Mononuclear cell (primary cell): ENCODE data around the gene RNF44. TPM values are rescaled to one million over a fixed set of nuclear protein-coding genes. Genes with fewer than 3 reads are reported as not detected.

ENCODE experiments used
- H3K27me3 ChIP-seq: 2 replicates; pipeline ENCODE4 v1.6.0; 2011; ENCODE audit warnings: low read length, control low read depth; ENCODE audit not compliant: insufficient read depth
- H3K4me1 ChIP-seq: 2 replicates; pipeline ENCODE4 v1.5.1; 2011; ENCODE audit warnings: mild to moderate bottlenecking, low read length, control low read depth; ENCODE audit not compliant: insufficient read depth
- H3K4me3 ChIP-seq: 2 replicates; pipeline ENCODE4 v1.5.1; 2011; ENCODE audit warnings: mild to moderate bottlenecking, low read length, moderate library complexity
- H3K9me3 ChIP-seq: 2 replicates; pipeline ENCODE4 v1.5.1; 2011; ENCODE audit warnings: low read depth, mild to moderate bottlenecking, control low read depth, low read length
- total RNA-seq: library from RNA; depleted of rRNA; stranded (reverse); fragments of >200 nt; gene quantifications from one replicate; pipeline ENCODE4 v1.2.3, GENCODE V29; 2012

RNF44 gene
- total RNA-seq, 1 donor, result 24.9 TPM

DNA sequence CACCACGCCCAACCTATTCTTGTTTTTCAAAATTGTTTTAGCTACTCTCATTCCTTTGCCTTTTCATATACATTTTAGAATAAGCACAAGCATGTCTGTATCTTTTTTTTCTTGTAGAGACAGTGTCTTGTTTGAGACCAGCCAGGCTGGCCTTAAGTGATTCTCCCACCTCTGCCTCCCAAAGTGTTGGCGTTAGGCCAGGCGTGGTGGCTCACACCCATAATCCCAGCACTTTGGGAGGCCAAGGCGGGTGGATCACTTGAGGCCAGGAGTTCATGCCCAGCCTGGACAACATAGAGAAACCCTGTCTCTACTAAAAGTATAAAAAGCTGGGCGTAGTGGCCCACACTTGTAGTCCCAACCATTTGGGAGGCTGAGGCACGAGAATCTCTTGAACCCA, 13.1 kb downstream of the RNF44 start:
- H3K27me3 ChIP-seq, result no peaks in the 10 kb centered on the region
- peaks cover 3% of the 10 kb centered on the region for H3K4me1 ChIP-seq
- H3K9me3 ChIP-seq, result no peaks in the 10 kb centered on the region
- H3K4me3 ChIP-seq, result no peak overlapping the region

DNA sequence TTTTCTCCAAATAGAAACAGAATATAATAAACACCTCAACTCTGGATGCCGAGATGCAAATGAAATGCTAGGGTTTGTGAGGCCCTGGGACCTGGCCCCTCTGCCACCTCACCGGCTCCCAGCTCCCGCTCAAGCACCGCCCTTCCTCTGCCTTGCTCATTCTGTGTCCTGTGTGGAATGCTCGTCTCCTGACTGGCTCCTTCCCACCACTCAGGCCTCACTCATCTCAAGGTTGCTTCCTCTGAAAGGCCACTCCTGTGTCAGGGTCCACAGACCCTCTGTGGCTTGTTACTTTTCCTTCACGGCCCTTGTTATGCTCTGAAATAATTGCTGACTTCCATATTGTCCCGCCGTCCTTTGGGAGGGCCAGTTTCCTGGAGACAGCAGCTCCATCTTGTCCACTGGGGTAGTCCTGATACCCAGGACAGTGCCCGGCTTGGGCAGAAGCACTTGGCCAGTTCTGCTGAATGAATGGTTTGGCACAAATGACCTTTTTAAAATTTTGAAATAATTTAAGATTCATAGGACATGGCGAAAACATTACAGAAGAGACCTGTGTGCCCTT, 15.4 kb downstream of the RNF44 start:
- Histone ChIP-seq H3K4me3 (no peak overlapping the region), H3K4me1 (peaks cover 5% of the 10 kb centered on the region), H3K27me3 (no peaks in the 10 kb centered on the region), H3K9me3 (no peaks in the 10 kb centered on the region)

DNA sequence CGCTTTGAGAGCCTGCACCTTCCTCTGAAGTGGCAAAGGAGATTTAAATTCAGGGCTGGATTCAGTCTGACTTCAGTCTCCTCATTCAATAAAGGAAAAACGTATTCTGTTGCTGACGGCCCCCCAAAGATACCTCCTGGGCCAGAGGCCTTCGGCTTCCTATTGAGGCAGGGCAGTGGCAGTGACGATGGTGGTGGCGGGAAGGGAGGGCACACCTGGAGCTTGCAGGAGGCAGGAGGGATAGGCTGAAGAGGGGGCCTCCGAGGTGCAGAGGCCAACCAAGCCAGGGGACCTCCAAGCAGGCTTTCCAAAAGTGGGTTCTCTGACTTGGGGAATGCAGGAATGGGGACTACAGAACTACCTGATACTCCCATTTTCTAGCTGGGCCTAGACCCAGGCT, 15.9 kb downstream of the RNF44 start:
- Histone ChIP-seq H3K4me3 (no peak overlapping the region), H3K9me3 (no peaks in the 10 kb centered on the region), H3K4me1 (peaks cover 5% of the 10 kb centered on the region), H3K27me3 (no peaks in the 10 kb centered on the region)

DNA sequence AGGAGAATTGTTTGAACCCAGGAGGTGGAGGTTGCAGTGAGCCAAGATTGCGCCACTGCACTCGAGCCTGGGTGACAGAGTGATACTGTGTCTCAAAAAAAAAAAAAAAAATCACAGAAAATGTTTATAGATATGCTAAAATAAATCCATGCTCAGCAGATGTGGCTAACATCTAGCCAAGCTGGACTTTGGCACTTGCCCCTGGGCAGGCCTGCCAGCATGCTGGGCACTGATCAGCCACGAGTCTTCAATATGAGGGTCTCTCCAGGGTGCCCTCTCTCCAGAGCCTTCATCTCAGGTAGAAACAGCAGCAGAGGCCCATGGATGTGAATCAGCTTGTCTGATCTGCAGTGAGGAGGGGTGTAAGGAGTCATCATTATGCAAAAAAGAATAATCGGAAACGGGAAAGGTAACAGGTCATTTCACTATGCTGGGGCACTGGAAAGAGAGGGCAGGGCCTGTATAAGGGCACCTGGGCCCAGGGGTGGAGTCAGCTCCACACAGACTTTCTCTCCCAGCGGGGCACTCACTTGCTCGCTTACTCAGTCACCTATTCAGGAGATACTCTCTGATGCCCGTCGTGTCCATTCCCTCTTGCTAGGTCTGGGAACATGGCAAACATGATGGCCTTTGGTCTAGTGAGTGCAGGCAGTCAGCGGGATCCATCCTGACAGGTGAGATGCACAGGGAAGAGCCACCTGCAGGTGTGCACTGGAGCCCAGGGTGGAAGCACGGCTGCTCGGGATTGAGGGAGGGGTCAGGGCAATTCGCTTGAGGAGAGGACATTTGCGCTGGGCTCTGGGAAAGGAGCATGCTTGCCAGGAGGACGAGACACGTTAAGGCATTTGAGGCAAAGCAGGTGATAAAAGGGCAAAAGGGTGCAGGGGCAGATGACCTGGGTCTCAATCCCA, 17.1 kb downstream of the RNF44 start:
- Histone ChIP-seq H3K4me1 (peaks cover 9% of the 10 kb centered on the region), H3K9me3 (no peaks in the 10 kb centered on the region), H3K27me3 (no peaks in the 10 kb centered on the region), H3K4me3 (no peak overlapping the region)

DNA sequence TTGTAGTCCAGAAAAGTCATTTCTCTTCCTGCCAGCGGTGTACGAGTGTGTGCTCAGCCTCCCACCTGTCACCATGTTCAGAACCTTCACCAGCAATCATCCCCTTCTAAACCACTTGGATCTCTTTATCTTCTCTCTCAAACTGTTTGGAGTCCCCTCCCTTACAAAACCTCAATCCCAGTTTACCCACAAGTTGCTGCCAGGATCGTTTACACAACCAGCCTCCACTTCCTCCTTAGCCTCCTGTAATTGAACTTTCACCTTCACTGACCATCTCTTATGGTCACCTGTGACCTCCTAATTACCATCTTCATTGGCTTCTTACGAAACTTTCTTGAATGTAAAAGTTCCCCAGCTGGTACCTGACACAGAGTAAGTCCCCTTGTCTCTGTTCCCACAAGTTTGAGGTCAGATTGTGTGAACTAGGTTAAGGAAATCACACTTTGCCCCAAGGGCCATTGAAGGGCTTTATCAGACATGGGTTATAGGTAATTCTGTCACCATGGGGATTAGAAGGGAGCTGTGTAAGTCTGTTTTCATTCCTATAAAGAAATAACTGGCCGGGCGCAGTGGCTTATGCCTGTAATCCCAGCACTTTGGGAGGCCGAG, 20.0 kb downstream of the RNF44 start:
- Histone ChIP-seq H3K27me3 (no peaks in the 10 kb centered on the region), H3K4me1 (peaks cover 9% of the 10 kb centered on the region), H3K9me3 (no peaks in the 10 kb centered on the region), H3K4me3 (no peak overlapping the region)

DNA sequence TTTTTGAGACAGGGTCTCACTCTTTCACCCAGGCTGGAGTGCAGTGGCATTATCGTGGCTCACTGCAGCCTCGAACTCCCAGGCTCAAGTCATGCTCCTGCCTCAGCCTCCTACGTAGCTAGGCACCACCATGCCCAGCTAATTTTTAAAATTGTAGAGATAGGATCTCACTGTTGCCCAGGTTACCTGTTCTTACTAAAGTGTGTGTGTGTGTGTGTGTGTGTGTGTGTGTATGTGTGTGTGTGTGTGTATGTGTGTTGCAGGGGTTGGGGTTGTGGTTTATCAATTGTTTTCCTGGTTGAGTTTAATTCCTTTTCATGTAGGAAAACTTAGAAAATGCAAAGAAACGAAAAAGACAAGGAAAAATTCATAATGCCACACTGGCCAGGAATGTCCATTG, 21.8 kb downstream of the RNF44 start:
- Histone ChIP-seq H3K4me1 (peaks cover 9% of the 10 kb centered on the region), H3K27me3 (no peaks in the 10 kb centered on the region), H3K4me3 (no peak overlapping the region), H3K9me3 (no peaks in the 10 kb centered on the region)

DNA sequence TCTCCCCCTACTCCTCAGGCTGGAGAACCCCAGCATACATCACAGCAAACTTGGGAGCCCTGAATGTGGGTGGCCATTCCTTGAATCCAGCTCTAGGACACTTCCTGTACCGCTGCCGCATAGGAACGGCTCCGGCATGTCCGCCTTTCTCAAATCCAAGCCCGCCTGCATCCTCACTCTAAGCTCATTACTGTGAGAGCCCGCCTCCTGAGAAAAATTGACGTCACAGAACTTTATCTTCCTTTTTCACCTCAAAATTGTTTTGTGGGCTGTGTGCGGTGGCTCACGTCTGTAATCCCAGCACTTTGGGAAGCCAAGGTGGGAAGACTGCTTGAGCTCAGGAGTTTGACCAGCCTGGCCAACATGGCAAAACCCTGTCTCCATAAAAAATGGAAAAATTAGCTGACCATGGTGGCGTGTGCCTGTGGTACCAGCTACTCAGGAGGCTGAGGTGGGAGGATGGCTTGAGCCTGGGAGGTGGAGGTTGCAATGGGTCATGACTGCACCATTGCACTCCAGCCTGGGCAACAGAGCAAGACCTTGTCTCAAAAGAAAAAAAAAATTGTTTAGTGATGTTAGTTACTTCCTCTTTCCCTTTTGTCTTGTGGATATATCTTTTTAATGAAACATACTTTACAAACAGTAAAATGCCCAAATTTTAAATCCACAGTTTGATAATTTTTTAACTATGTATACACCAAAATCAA, 22.8 kb downstream of the RNF44 start:
- no peaks in the 10 kb centered on the region for H3K9me3 ChIP-seq
- H3K4me3 ChIP-seq, result no peak overlapping the region
- H3K4me1 ChIP-seq, result peaks cover 9% of the 10 kb centered on the region
- no peaks in the 10 kb centered on the region for H3K27me3 ChIP-seq

DNA sequence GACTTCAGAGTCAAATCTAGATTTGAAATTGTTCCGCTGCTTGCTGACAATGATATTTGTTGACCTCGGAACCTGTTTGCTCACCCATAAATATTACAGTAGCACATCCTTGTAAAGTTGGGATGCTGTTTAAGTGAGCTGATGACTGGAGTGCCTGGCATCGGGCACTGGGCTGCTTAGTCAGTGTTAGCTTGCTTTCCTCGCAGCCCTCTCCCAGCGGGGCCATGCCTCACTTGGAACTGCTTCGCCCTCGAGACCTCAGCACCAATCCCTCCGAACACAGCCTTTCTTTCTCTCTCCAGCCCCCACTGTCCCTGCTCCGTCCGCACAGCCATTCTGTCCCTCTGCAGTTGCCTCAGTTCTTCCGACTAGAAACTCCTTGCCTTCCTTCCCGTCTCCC, 23.4 kb downstream of the RNF44 start:
- Histone ChIP-seq H3K27me3 (no peaks in the 10 kb centered on the region), H3K9me3 (no peaks in the 10 kb centered on the region), H3K4me1 (peaks cover 9% of the 10 kb centered on the region), H3K4me3 (no peak overlapping the region)

DNA sequence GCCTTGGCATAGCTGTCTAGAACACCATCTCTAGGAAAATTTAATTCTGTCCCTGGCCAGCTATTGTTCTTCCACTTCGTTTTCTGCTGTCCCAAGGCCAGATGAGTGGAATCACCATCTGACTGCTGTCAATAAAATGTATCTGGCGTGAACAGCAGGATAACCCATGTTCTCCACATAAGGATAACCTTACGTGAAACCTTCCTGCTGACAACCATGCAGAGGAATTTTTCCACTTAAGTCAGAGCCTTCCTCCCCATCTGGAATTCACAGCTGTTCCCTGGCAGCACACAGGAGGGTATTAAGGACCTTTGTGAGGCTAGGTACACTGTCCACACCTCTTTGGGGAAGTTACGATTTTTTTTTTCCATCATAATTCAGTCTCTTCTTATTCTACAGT, 28.6 kb downstream of the RNF44 start:
- Histone ChIP-seq H3K4me3 (no peak overlapping the region), H3K9me3 (no peaks in the 10 kb centered on the region), H3K4me1 (no peaks in the 10 kb centered on the region), H3K27me3 (no peaks in the 10 kb centered on the region)

DNA sequence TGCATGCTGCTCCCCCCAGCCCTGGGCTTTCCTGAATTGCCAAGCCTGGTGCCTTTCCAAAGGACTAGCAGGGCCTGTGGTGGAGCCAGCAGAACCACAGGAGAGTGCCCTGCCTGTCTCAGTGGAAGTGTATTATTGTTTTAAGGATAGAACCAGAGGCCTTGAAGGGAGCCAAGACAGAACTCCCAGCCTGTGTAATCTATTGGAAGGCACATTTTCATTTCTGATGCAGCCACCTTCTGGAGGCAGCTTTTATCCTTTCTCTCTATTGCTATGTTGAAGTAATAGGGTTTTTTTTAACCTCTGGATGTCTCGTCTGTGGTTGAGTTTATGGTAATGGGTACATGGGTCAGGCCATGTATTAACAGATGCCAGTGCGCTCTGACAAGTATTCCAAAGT, 29.3 kb downstream of the RNF44 start:
- Histone ChIP-seq H3K4me1 (no peaks in the 10 kb centered on the region), H3K27me3 (no peaks in the 10 kb centered on the region), H3K4me3 (no peak overlapping the region), H3K9me3 (no peaks in the 10 kb centered on the region)

DNA sequence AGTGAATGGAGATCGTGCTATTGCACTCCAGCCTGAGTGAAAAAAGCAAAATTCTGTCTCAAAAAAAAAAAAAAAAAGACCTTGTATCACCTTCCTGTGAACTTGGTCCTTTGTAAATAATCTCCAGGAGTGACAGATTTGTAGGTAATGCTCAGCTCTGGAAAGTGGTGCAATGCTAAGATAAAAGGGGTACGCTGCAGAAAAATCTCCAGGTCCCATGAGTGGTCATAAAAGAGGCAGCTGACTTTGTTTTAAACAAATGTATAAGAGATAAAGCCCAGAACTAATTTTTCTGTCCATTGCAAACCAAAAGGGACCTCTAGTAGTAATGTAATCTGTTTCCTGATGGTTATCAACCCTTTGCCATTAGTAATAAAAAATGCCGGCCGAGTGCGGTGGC, 33.7 kb downstream of the RNF44 start:
- no peak overlapping the region for H3K4me3 ChIP-seq
- no peaks in the 10 kb centered on the region for H3K9me3 ChIP-seq
- no peaks in the 10 kb centered on the region for H3K4me1 ChIP-seq
- H3K27me3 ChIP-seq, result no peaks in the 10 kb centered on the region

DNA sequence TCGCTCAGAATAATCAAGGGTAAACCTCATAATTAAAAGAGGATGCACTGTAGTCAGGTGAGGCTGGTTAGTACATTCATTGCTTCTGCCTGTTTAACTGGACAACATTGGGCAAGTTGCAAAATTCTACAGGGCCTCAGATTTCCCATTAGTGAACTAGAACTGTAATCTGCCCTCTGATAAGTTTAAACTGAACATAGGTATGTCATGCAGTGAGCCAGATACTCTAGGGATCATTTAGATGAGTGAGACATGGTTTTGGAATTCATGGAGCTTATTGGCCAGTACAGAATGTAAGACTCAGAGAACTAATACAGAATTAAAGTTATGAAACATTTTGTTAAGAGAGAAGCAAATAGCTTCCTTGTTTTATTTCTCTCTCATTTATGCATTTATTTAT, 35.9 kb downstream of the RNF44 start:
- Histone ChIP-seq H3K4me1 (no peaks in the 10 kb centered on the region), H3K9me3 (no peaks in the 10 kb centered on the region), H3K27me3 (no peaks in the 10 kb centered on the region), H3K4me3 (no peak overlapping the region)

DNA sequence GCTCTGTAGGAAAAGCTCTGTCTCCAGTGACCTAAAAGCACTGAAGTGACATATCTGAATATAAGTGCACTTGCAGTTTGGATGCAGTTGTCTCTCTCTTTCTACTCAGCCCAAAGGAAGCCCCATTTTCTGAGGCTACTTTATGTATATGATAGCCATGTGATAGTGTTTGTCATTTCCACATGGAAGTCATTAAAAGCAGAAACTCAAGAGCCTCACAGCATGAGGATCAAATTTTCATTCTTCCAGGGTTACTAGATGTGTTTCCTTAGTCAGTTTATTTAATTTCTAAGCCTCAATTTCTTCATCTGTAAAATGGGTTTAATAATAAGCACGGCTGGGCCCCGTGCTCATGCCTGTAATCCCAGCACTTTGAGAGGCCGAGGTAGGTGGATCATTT, 36.7 kb downstream of the RNF44 start:
- Histone ChIP-seq H3K4me3 (no peak overlapping the region), H3K9me3 (no peaks in the 10 kb centered on the region), H3K4me1 (no peaks in the 10 kb centered on the region), H3K27me3 (no peaks in the 10 kb centered on the region)

DNA sequence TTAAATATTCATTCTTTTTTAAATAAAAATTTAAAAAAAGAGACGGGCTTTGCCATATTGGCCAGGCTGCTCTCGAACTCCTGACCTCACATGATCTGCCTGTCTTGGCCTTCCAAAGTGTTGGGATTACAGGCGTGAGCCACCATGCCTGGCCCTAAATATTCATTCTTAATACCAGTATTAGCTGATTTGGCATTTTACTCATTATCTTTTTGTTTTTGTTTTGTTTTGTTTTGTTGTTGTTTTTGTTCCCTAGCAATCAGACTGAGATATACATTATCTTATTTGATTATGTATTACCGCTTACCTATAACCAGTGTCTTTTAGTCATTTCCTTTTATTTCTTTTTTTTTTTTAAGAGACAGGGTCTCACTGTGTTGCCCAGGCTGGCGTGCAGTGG, 37.9 kb downstream of the RNF44 start:
- H3K9me3 ChIP-seq, result no peaks in the 10 kb centered on the region
- H3K27me3 ChIP-seq, result no peaks in the 10 kb centered on the region
- no peak overlapping the region for H3K4me3 ChIP-seq
- no peaks in the 10 kb centered on the region for H3K4me1 ChIP-seq

DNA sequence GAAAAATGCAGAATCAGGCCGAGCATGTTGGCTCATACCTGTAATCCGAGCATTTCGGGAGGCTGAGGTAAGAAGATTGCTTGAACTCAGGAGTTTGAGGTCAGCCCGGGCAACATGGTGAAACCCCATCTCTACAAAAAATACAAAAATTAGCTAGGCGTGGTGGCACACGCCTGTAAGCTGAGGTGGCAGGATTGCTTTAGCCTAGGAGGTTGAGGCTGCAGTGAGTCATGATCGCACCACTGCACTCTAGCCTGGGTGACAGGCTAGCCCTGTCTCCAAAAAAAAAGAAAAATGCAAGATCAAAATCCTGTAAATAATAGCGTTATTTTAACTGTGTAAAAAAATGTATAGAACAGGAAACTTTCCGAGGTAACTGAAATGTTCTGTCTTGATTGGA, 39.4 kb downstream of the RNF44 start:
- no peaks in the 10 kb centered on the region for H3K27me3 ChIP-seq
- no peaks in the 10 kb centered on the region for H3K4me1 ChIP-seq
- H3K9me3 ChIP-seq, result no peaks in the 10 kb centered on the region

More for the DNA sequence above, 39.4 kb downstream of the RNF44 start:
- no peak overlapping the region for H3K4me3 ChIP-seq
